Mesenchymal stem cell (in vitro differentiated cells and primary cell): ENCODE results near the gene TMEM179B.
A peak's percentile ranks its signal among the peaks of the same experiment; 100 is the strongest.
"Not testable (repeated sequence)": the region's sequence is repeated elsewhere in the genome, so short reads cannot be mapped to it uniquely, and the experiment has no call there.

Source experiments
- DNase-seq: peaks from one replicate; pipeline ENCODE4 v3.0.0-alpha.2; 2013
- H2AFZ ChIP-seq: one replicate; pipeline ENCODE4 v1.6.1; 2013; ENCODE audit warnings: low read depth, mild to moderate bottlenecking, control low read depth, inconsistent platforms, low read length, moderate library complexity
- H2AK5ac ChIP-seq: 2 replicates; pipeline ENCODE4 v1.6.1; 2013; ENCODE audit warnings: low read length, moderate library complexity, mild to moderate bottlenecking, inconsistent platforms; ENCODE audit not compliant: severe bottlenecking
- H2BK120ac ChIP-seq: one replicate; pipeline ENCODE4 v1.6.1; 2013; ENCODE audit warnings: low read depth, mild to moderate bottlenecking, inconsistent platforms, low read length, moderate library complexity
- H2BK12ac ChIP-seq, 2 experiments: one replicate each; pipeline ENCODE4 v1.6.1; 2013; ENCODE audit warnings: inconsistent platforms in 2 of 2, low read length in 2 of 2, mild to moderate bottlenecking in 2 of 2, moderate library complexity in 2 of 2, control low read depth in 1 of 2
- H2BK15ac ChIP-seq: one replicate; pipeline ENCODE4 v1.6.1; 2013; ENCODE audit warnings: mild to moderate bottlenecking, low read depth, inconsistent platforms; ENCODE audit not compliant: poor library complexity, severe bottlenecking
- H2BK5ac ChIP-seq: 2 replicates; pipeline ENCODE4 v1.6.1; 2013; ENCODE audit warnings: low read depth, mild to moderate bottlenecking, low read length, control low read depth, inconsistent platforms; ENCODE audit not compliant: poor library complexity, severe bottlenecking
- H3K14ac ChIP-seq, 2 experiments: one replicate each; pipeline ENCODE4 v1.6.1; 2013; ENCODE audit warnings: inconsistent platforms in 2 of 2, low read length in 2 of 2, control low read depth in 1 of 2, mild to moderate bottlenecking in 1 of 2, moderate library complexity in 1 of 2
- H3K18ac ChIP-seq, 2 experiments: one replicate each; pipeline ENCODE4 v1.6.1; 2013; ENCODE audit warnings: inconsistent platforms in 2 of 2, low read length in 2 of 2, control low read depth in 1 of 2, low read depth in 1 of 2, mild to moderate bottlenecking in 1 of 2
- H3K23ac ChIP-seq, 2 experiments: one replicate each; pipeline ENCODE4 v1.6.1; 2013; ENCODE audit warnings: inconsistent platforms in 2 of 2, low read length in 2 of 2, mild to moderate bottlenecking in 2 of 2, moderate library complexity in 2 of 2, control low read depth in 1 of 2
- H3K27ac ChIP-seq: 2 replicates; pipeline ENCODE4 v1.5.1; 2013; ENCODE audit warnings: mild to moderate bottlenecking, moderate library complexity, low read length, control low read depth, inconsistent platforms; ENCODE audit not compliant: poor library complexity, severe bottlenecking
- H3K27me3 ChIP-seq, 2 experiments: 2 replicates each; pipeline versions ENCODE4 v1.6.1 to v1.7.0; 2013; ENCODE audit warnings: low read length in 2 of 2, mild to moderate bottlenecking in 2 of 2, moderate library complexity in 2 of 2, control low read depth in 1 of 2, inconsistent platforms in 1 of 2; ENCODE audit not compliant: control insufficient read depth in 1 of 2, insufficient read depth in 1 of 2
- H3K36me3 ChIP-seq, 2 experiments: 2 replicates each; pipeline versions ENCODE4 v1.6.1 to v1.7.0; 2013; ENCODE audit warnings: low read length in 2 of 2, control low read depth in 1 of 2, inconsistent platforms in 1 of 2, low read depth in 1 of 2, mild to moderate bottlenecking in 1 of 2; ENCODE audit not compliant: insufficient read depth in 2 of 2, control insufficient read depth in 1 of 2
- H3K4ac ChIP-seq, 2 experiments: one replicate each; pipeline ENCODE4 v1.6.1; 2013; ENCODE audit warnings: inconsistent platforms in 2 of 2, low read length in 2 of 2, mild to moderate bottlenecking in 2 of 2, moderate library complexity in 2 of 2, control low read depth in 1 of 2, low read depth in 1 of 2
- H3K4me1 ChIP-seq: 2 replicates; pipeline ENCODE4 v1.6.1; 2013; ENCODE audit warnings: low read depth, low read length, control low read depth; ENCODE audit not compliant: control insufficient read depth, insufficient read depth
- H3K4me2 ChIP-seq: 2 replicates; pipeline ENCODE4 v1.6.1; 2013; ENCODE audit warnings: low read length, mild to moderate bottlenecking, inconsistent platforms; ENCODE audit not compliant: poor library complexity, severe bottlenecking
- H3K4me3 ChIP-seq, 2 experiments: 2 replicates each; pipeline versions ENCODE4 v1.5.1 to v1.7.0; 2013; ENCODE audit warnings: low read length in 2 of 2, mild to moderate bottlenecking in 2 of 2, control low read depth in 1 of 2, low read depth in 1 of 2; ENCODE audit not compliant: insufficient read depth in 1 of 2
- H3K79me1 ChIP-seq: replicated peaks from 2 replicates; pipeline ENCODE4 v1.6.1; 2013; ENCODE audit warnings: mild to moderate bottlenecking, control low read depth, low read length, inconsistent platforms; ENCODE audit not compliant: poor library complexity, severe bottlenecking
- H3K9ac ChIP-seq: 2 replicates; pipeline ENCODE4 v1.7.0; 2013; ENCODE audit warnings: mild to moderate bottlenecking, low read length, moderate library complexity
- H3K9me3 ChIP-seq: 2 replicates; pipeline ENCODE4 v1.7.0; 2013; ENCODE audit warnings: mild to moderate bottlenecking, low read length; ENCODE audit not compliant: control insufficient read depth
- H4K8ac ChIP-seq: one replicate; pipeline ENCODE4 v1.6.1; 2013; ENCODE audit warnings: inconsistent platforms, mild to moderate bottlenecking, low read length, moderate library complexity
- H4K91ac ChIP-seq: one replicate; pipeline ENCODE4 v1.6.1; 2013; ENCODE audit warnings: mild to moderate bottlenecking, low read length, inconsistent platforms
- WGBS: methylation state at CpG from one replicate; pipeline ENCODE4 v1.1.7; 2013; ENCODE audit warnings: mixed read lengths; 5-methylcytosine and 5-hydroxymethylcytosine counted together

The TMEM179B gene

GRCh38 chr11:62755086-62755615 is 32.1 kb upstream of the TMEM179B start:
- Histone ChIP-seq H2BK12ac (no peak overlapping the region), H3K27ac (no peak overlapping the region), H3K18ac (no peak overlapping the region)

GRCh38 chr11:62757846-62758788 is 29.1 kb upstream of the TMEM179B start:
- no peak overlapping the region for H3K9ac ChIP-seq

More at GRCh38 chr11:62755086-62755615, 32.1 kb upstream of the TMEM179B start:
- H2AK5ac ChIP-seq = no peak overlapping the region
- no peak overlapping the region for H3K4ac ChIP-seq
- H2BK120ac ChIP-seq = no peak overlapping the region
- H3K14ac ChIP-seq = no peak overlapping the region
- peaks cover 16 to 18% of the 10 kb centered on the region in 2 experiments for H3K36me3 ChIP-seq
- H3K4me1 ChIP-seq = peaks cover 10% of the 10 kb centered on the region
- H3K79me1 ChIP-seq = peaks cover 21% of the 10 kb centered on the region
- no peak overlapping the region for H3K4me2 ChIP-seq
- no peak overlapping the region for H3K4me3 ChIP-seq
- no peak overlapping the region for H4K8ac ChIP-seq
- H2BK5ac ChIP-seq = no peak overlapping the region
- H3K27me3 ChIP-seq = no peaks in the 10 kb centered on the region
- no peaks in the 10 kb centered on the region for H3K9me3 ChIP-seq
- H3K9ac ChIP-seq = no peak overlapping the region
- H2AFZ ChIP-seq = no peak overlapping the region
- no peak overlapping the region for H3K23ac ChIP-seq
- no peak overlapping the region for H4K91ac ChIP-seq
- no peak for DNase-seq
- 90% methylated on average over 10 of the region's 10 CpGs for WGBS
- no peak overlapping the region for H2BK15ac ChIP-seq

GRCh38 chr11:62760867-62761227 is 26.4 kb upstream of the TMEM179B start:
- not testable (repeated sequence) for H3K9me3 ChIP-seq, H2BK120ac ChIP-seq, H3K4ac ChIP-seq, H3K27me3 ChIP-seq, H3K18ac ChIP-seq, H2BK15ac ChIP-seq, H2AK5ac ChIP-seq, H4K91ac ChIP-seq, H3K23ac ChIP-seq, H3K14ac ChIP-seq, H4K8ac ChIP-seq, H3K4me1 ChIP-seq, H3K4me2 ChIP-seq, H3K27ac ChIP-seq, H2BK12ac ChIP-seq, DNase-seq, H2BK5ac ChIP-seq
- H3K4me3 ChIP-seq = peak overlapping the region in 1 of 2 experiments; percentile 99
- H3K9ac ChIP-seq = peak overlapping the region; percentile 93
- whole genome bisulfite sequencing = 79% methylated on average over 3 of the region's 9 CpGs
- H2AFZ ChIP-seq = peak overlapping the region; percentile 63
- peaks cover 13% of the 10 kb centered on the region for H3K79me1 ChIP-seq
- H3K36me3 ChIP-seq = peaks cover 5 to 18% of the 10 kb centered on the region in 2 experiments

More at GRCh38 chr11:62757846-62758788, 29.1 kb upstream of the TMEM179B start:
- no peak overlapping the region for H2BK15ac ChIP-seq
- H4K91ac ChIP-seq = no peak overlapping the region
- peaks cover 3 to 8% of the 10 kb centered on the region in 2 experiments for H3K36me3 ChIP-seq
- no peaks in the 10 kb centered on the region for H3K9me3 ChIP-seq
- no peak for DNase-seq
- peaks cover 17% of the 10 kb centered on the region for H3K4me1 ChIP-seq
- H3K14ac ChIP-seq = no peak overlapping the region
- H4K8ac ChIP-seq = no peak overlapping the region
- H2AFZ ChIP-seq = no peak overlapping the region
- H3K18ac ChIP-seq = no peak overlapping the region
- no peak overlapping the region for H3K27ac ChIP-seq
- no peak overlapping the region for H3K23ac ChIP-seq
- no peak overlapping the region for H3K4me2 ChIP-seq
- no peak overlapping the region for H3K4ac ChIP-seq
- no peaks in the 10 kb centered on the region for H3K27me3 ChIP-seq
- no peak overlapping the region for H3K4me3 ChIP-seq
- peaks cover 14% of the 10 kb centered on the region for H3K79me1 ChIP-seq
- no peak overlapping the region for H2BK5ac ChIP-seq
- 51% methylated on average over 5 of the region's 9 CpGs for WGBS
- H2BK120ac ChIP-seq = no peak overlapping the region
- H2AK5ac ChIP-seq = no peak overlapping the region
- no peak overlapping the region for H2BK12ac ChIP-seq

- Histone ChIP-seq H3K9ac (peak overlapping the region; percentile 91), H2BK120ac (no peak overlapping the region), H4K8ac (peak overlapping the region; percentile 88), H3K14ac (peak overlapping the region in 1 of 2 experiments; percentile 89), H3K18ac (peak overlapping the region; percentile 52 to 92), H2BK5ac (no peak overlapping the region), H3K27ac (peak overlapping the region; percentile 75), H3K27me3 (no peaks in the 10 kb centered on the region), H3K23ac (no peak overlapping the region), H3K79me1 (peaks cover 17% of the 10 kb centered on the region), H3K4me3 (peak overlapping the region in 1 of 2 experiments; percentile 90), H3K36me3 (peaks cover 24 to 39% of the 10 kb centered on the region in 2 experiments), H2BK12ac (peak overlapping the region; percentile 9 to 45), H4K91ac (peak overlapping the region; percentile 96), H3K9me3 (no peaks in the 10 kb centered on the region), H2AK5ac (no peak overlapping the region), H3K4me2 (peak overlapping the region; percentile 66), H3K4ac (peak overlapping the region; percentile 79 to 87), H2AFZ (peak overlapping the region; percentile 75), H3K4me1 (peaks cover 6% of the 10 kb centered on the region), H2BK15ac (no peak overlapping the region)
- DNase-seq = no peak
- 25% methylated on average over 9 of the region's 18 CpGs for WGBS
Observed at GRCh38 chr11:62770778-62771143, 16.4 kb upstream of the TMEM179B start.
